ENCODE data around the gene SPRR1B. TPM values are rescaled to one million over a fixed set of nuclear protein-coding genes. Genes with fewer than 3 reads are reported as not detected.

Gene SPRR1B, protein sequence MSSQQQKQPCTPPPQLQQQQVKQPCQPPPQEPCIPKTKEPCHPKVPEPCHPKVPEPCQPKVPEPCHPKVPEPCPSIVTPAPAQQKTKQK
- not detected for total RNA-seq
- not detected for total RNA-seq (2013)

DNA sequence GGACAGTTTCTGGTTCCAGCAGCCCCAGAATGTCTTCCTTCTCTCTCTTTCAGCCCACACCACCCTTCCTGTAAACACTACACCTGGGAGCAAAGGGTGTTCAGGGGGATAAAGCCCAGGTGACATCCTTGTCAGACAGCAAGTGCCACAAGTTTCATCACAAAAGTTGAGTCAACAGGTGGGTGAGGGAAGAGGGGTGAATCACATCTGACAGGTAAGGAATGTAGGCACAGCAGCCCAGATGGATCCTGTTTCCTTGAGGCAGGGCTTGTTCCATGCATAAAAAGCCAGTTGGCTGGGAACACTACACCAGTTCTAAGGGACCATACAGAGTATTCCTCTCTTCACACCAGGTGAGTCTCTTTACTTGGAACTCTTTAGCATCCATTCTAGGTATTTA is at the start of gene SPRR1B:
Gene SPRR1B, plus strand, starts transcription at position 309 of the 400 bp plus-strand sequence. CDS start 1,143 bp downstream, outside the sequence.
- H3K36me3 ChIP-seq (ENCODE audit: control insufficient read depth, insufficient read depth, low read length): no peaks in the 10 kb centered on the region
- no peak within 1 kb of the TSS for H3K4me3 Mint-ChIP-seq
- intact Hi-C loops (cut with micrococcal nuclease): no loop called here
- H3K27me3 ChIP-seq (ENCODE audit: control insufficient read depth, insufficient read depth, low read length): no peaks in the 10 kb centered on the region
- no peaks in the 10 kb centered on the region for H3K4me1 ChIP-seq (ENCODE audit: control insufficient read depth, insufficient read depth, low read length)
- DNase-seq (no peak), ATAC-seq (no peak)
- H3K27ac Mint-ChIP-seq: no peak within 1 kb of the TSS
- H3K9me3 ChIP-seq (ENCODE audit: control insufficient read depth, insufficient read depth, low read length): no peaks in the 10 kb centered on the region
- no peaks in the 10 kb centered on the region for H3K9me3 Mint-ChIP-seq
- peaks cover 18 to 34% of the 10 kb centered on the region in 2 donors for H3K27me3 Mint-ChIP-seq (ENCODE audit: low read depth in 2 of 2)
- no peak within 1 kb of the TSS for H3K4me3 ChIP-seq (ENCODE audit: low read length)
- TF ChIP-seq, protein P1, sequence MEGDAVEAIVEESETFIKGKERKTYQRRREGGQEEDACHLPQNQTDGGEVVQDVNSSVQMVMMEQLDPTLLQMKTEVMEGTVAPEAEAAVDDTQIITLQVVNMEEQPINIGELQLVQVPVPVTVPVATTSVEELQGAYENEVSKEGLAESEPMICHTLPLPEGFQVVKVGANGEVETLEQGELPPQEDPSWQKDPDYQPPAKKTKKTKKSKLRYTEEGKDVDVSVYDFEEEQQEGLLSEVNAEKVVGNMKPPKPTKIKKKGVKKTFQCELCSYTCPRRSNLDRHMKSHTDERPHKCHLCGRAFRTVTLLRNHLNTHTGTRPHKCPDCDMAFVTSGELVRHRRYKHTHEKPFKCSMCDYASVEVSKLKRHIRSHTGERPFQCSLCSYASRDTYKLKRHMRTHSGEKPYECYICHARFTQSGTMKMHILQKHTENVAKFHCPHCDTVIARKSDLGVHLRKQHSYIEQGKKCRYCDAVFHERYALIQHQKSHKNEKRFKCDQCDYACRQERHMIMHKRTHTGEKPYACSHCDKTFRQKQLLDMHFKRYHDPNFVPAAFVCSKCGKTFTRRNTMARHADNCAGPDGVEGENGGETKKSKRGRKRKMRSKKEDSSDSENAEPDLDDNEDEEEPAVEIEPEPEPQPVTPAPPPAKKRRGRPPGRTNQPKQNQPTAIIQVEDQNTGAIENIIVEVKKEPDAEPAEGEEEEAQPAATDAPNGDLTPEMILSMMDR (IDR thresholded peaks at IDR 0.05): no peak
- H3K4me1 Mint-ChIP-seq: no peaks in the 10 kb centered on the region
- no peaks in the 10 kb centered on the region for H3K36me3 Mint-ChIP-seq
- no peak within 1 kb of the TSS for H3K27ac ChIP-seq (ENCODE audit: low read length)

DNA sequence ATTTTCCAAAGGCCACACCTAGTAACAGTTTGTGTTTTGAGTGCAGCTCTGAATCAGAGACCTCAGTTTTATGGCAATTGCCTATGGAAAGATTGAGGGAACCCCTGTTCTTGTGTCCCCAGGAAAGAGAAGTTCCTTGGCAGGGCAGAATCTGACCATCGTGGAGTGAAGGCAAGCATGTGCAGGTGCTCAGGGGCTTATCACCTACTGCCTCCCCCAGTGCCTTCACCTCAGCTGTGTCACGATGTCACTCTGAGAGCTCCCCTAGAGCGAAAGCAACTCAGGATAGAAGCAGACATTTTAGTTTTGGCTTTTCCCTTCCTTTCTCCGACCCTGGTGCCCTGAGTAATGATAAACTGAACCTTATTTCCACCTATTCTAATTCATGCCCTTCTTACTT is 48.9 kb upstream of the SPRR1B start:
- WGBS (ENCODE audit: insufficient coverage): 84% methylated on average over 4 of the region's 4 CpGs

DNA sequence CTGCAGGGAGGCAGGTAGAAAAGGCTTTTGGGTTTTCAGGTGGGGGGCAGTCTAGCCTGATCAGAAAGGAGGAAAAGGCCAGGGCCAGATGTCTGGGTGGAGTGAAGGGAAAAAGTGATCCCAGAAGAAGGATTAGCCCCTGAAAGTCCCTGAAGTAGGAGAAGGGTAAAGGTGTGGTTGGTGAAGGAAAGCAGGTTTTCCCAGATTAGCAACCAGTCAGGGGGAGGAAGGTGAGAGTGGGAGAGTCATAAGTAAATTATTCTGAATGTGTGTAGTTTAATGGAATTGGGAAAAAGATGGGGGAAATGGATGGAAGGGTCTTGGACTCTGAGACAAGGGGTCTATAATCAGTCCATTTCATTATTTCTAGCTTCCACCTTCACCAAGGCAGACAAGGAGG is 47.8 kb upstream of the SPRR1B start:
- H3K9me3 ChIP-seq (ENCODE audit: control insufficient read depth, insufficient read depth, low read length): no peaks in the 10 kb centered on the region
- peaks cover 23 to 38% of the 10 kb centered on the region in 2 donors for H3K27me3 Mint-ChIP-seq (ENCODE audit: low read depth in 2 of 2)

More for the DNA sequence above, 48.9 kb upstream of the SPRR1B start:
- TF ChIP-seq, protein P1 (IDR thresholded peaks at IDR 0.05): no peak
- H3K4me3 Mint-ChIP-seq: no peak overlapping the region
- H3K9me3 Mint-ChIP-seq: no peaks in the 10 kb centered on the region
- H3K27me3 ChIP-seq (ENCODE audit: control insufficient read depth, insufficient read depth, low read length): no peaks in the 10 kb centered on the region
- DNase-seq (no peak), ATAC-seq (no peak)
- no peaks in the 10 kb centered on the region for H3K4me1 ChIP-seq (ENCODE audit: control insufficient read depth, insufficient read depth, low read length)
- H3K4me3 ChIP-seq (ENCODE audit: low read length): no peak overlapping the region
- H3K9me3 ChIP-seq (ENCODE audit: control insufficient read depth, insufficient read depth, low read length): no peaks in the 10 kb centered on the region
- no peak overlapping the region for H3K27ac Mint-ChIP-seq
- intact Hi-C loops (cut with micrococcal nuclease): no loop called here
- no peaks in the 10 kb centered on the region for H3K4me1 Mint-ChIP-seq
- no peaks in the 10 kb centered on the region for H3K36me3 ChIP-seq (ENCODE audit: control insufficient read depth, insufficient read depth, low read length)
- H3K36me3 Mint-ChIP-seq: no peaks in the 10 kb centered on the region
- peaks cover 19 to 34% of the 10 kb centered on the region in 2 donors for H3K27me3 Mint-ChIP-seq (ENCODE audit: low read depth in 2 of 2)
- no peak overlapping the region for H3K27ac ChIP-seq (ENCODE audit: low read length)

DNA sequence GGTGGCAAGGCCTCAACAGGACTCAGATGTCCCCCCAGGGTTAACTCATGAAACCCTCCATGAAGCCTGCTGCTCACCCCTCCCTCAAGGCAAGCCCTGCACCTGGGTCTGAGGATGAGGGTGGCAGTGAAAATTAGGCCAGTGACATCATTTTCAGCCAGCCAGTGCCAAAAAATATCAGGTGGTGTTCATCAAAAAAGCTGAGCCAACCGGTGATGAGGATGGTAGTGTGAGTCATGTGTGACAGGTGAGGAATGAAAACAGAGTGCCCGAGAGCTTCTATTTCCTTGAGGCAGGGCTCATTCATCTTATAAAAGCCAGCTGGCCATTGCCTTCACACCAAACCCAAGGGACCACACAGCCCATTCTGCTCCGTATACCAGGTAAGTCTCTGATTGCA is 47.3 kb upstream of the SPRR1B start, which contains the start of gene SPRR1A:
Gene SPRR1A, plus strand, starts transcription at position 339 of the 400 bp plus-strand sequence. CDS start 1,150 bp downstream, outside the sequence.
- no peaks in the 10 kb centered on the region for H3K27me3 ChIP-seq (ENCODE audit: control insufficient read depth, insufficient read depth, low read length)
- no peak within 1 kb of the TSS for H3K27ac ChIP-seq (ENCODE audit: low read length)
- DNase-seq: no peak
- H3K27ac Mint-ChIP-seq: no peak within 1 kb of the TSS
- TF ChIP-seq, protein P1 (IDR thresholded peaks at IDR 0.05): no peak
- no peaks in the 10 kb centered on the region for H3K9me3 ChIP-seq (ENCODE audit: control insufficient read depth, insufficient read depth, low read length)
- 91% methylated on average over 2 of the region's 3 CpGs for WGBS (ENCODE audit: insufficient coverage)
- H3K4me3 ChIP-seq (ENCODE audit: low read length): no peak within 1 kb of the TSS
- peaks cover 24 to 43% of the 10 kb centered on the region in 2 donors for H3K27me3 Mint-ChIP-seq (ENCODE audit: low read depth in 2 of 2)
- intact Hi-C loops (cut with micrococcal nuclease): no loop called here
- no peak for ATAC-seq
- H3K4me1 Mint-ChIP-seq: no peaks in the 10 kb centered on the region
- no peaks in the 10 kb centered on the region for H3K4me1 ChIP-seq (ENCODE audit: control insufficient read depth, insufficient read depth, low read length)
- H3K4me3 Mint-ChIP-seq: no peak within 1 kb of the TSS
- H3K9me3 Mint-ChIP-seq: no peaks in the 10 kb centered on the region
- no peaks in the 10 kb centered on the region for H3K36me3 Mint-ChIP-seq
- H3K36me3 ChIP-seq (ENCODE audit: control insufficient read depth, insufficient read depth, low read length): no peaks in the 10 kb centered on the region

More for the DNA sequence above, 47.8 kb upstream of the SPRR1B start:
- Histone ChIP-seq H3K36me3 (ENCODE audit: control insufficient read depth, insufficient read depth, low read length) (no peaks in the 10 kb centered on the region), H3K27me3 (ENCODE audit: control insufficient read depth, insufficient read depth, low read length) (no peaks in the 10 kb centered on the region), H3K4me3 (ENCODE audit: low read length) (no peak overlapping the region), H3K4me1 (ENCODE audit: control insufficient read depth, insufficient read depth, low read length) (no peaks in the 10 kb centered on the region), H3K27ac (ENCODE audit: low read length) (no peak overlapping the region)
- intact Hi-C loops (cut with micrococcal nuclease): no loop called here
- H3K4me1 Mint-ChIP-seq: no peaks in the 10 kb centered on the region
- H3K36me3 Mint-ChIP-seq: no peaks in the 10 kb centered on the region
- no peak overlapping the region for H3K27ac Mint-ChIP-seq
- H3K9me3 Mint-ChIP-seq: no peaks in the 10 kb centered on the region
- DNase-seq: no peak
- TF ChIP-seq, protein P1 (IDR thresholded peaks at IDR 0.05): no peak
- no peak for ATAC-seq
- no peak overlapping the region for H3K4me3 Mint-ChIP-seq
